BE2C (cell line): ENCODE results near the gene RSPO1.

Experiments used
- DNase-seq: peaks from one replicate; pipeline ENCODE4 v3.0.0-alpha.2; 2020
- H3K27me3 ChIP-seq: fragments of 250-450 bp; sonication (Bioruptor Pico); 2 replicates; pipeline ENCODE4 v1.5.1; 2020; ENCODE audit warnings: mild to moderate bottlenecking
- H3K36me3 ChIP-seq: fragments of 250-450 bp; sonication (Bioruptor Pico); 2 replicates; pipeline ENCODE4 v1.5.1; 2020; ENCODE audit warnings: mild to moderate bottlenecking
- H3K4me1 ChIP-seq: fragments of 250-450 bp; sonication (Bioruptor Pico); 2 replicates; pipeline ENCODE4 v1.5.1; 2020
- H3K4me3 ChIP-seq: 2 replicates; pipeline ENCODE4 v1.5.1; 2011; ENCODE audit warnings: low read depth, low read length
- H3K9me3 ChIP-seq: fragments of 250-450 bp; sonication (Bioruptor Pico); 2 replicates; pipeline ENCODE4 v1.5.1; 2020
- TF ChIP-seq, protein P1 (sequence below): IDR thresholded peaks from 2 replicates; pipeline ENCODE4 v1.5.1; 2012; ENCODE audit warnings: mild to moderate bottlenecking, low read depth, low read length

The RSPO1 gene

GRCh38 chr1:37676281-37677142, 41.8 kb upstream of the RSPO1 start:
- H3K36me3 ChIP-seq: no peaks in the 10 kb centered on the region; the same call in 1 of the 2 replicates
- no peak for DNase-seq
- H3K27me3 ChIP-seq: no peaks in the 10 kb centered on the region
- no peak overlapping the region for H3K4me3 ChIP-seq
- no peaks in the 10 kb centered on the region for H3K9me3 ChIP-seq
- H3K4me1 ChIP-seq: no peaks in the 10 kb centered on the region
- TF ChIP-seq, protein P1, sequence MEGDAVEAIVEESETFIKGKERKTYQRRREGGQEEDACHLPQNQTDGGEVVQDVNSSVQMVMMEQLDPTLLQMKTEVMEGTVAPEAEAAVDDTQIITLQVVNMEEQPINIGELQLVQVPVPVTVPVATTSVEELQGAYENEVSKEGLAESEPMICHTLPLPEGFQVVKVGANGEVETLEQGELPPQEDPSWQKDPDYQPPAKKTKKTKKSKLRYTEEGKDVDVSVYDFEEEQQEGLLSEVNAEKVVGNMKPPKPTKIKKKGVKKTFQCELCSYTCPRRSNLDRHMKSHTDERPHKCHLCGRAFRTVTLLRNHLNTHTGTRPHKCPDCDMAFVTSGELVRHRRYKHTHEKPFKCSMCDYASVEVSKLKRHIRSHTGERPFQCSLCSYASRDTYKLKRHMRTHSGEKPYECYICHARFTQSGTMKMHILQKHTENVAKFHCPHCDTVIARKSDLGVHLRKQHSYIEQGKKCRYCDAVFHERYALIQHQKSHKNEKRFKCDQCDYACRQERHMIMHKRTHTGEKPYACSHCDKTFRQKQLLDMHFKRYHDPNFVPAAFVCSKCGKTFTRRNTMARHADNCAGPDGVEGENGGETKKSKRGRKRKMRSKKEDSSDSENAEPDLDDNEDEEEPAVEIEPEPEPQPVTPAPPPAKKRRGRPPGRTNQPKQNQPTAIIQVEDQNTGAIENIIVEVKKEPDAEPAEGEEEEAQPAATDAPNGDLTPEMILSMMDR: no peak

DNA sequence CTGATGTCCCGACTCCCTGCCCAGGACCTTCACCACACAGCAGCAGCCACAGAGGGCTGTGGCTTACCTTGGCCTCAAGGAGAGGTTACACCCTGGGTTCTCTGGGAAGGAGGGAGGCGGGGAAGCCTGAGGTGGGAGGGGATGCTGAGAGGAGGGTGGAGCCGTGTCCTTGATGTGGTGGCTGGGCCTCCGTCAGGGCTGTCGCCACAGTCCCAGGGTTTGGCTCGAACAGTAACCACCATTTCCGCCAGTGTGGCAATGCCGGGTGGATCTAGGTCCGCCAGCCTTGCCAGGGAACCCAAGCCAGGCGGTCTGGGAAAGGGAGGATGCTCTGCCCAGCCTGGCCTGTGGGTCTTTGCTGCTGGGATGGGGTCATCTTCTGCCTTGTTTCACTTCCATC, 39.2 kb upstream of the RSPO1 start:
- TF ChIP-seq, protein P1: no peak
- H3K27me3 ChIP-seq: no peaks in the 10 kb centered on the region
- H3K4me1 ChIP-seq: no peaks in the 10 kb centered on the region
- no peak overlapping the region for H3K4me3 ChIP-seq
- no peak for DNase-seq
- H3K36me3 ChIP-seq: no peaks in the 10 kb centered on the region
- H3K9me3 ChIP-seq: no peaks in the 10 kb centered on the region

- no peaks in the 10 kb centered on the region for H3K27me3 ChIP-seq
- no peaks in the 10 kb centered on the region for H3K36me3 ChIP-seq
- H3K4me1 ChIP-seq: peaks cover 1% of the 10 kb centered on the region
- no peak for DNase-seq
- TF ChIP-seq, protein P1: no peak
- H3K4me3 ChIP-seq: no peak overlapping the region
- H3K9me3 ChIP-seq: no peaks in the 10 kb centered on the region
Observed at GRCh38 chr1:37672136-37672870, 37.6 kb upstream of the RSPO1 start.

DNA sequence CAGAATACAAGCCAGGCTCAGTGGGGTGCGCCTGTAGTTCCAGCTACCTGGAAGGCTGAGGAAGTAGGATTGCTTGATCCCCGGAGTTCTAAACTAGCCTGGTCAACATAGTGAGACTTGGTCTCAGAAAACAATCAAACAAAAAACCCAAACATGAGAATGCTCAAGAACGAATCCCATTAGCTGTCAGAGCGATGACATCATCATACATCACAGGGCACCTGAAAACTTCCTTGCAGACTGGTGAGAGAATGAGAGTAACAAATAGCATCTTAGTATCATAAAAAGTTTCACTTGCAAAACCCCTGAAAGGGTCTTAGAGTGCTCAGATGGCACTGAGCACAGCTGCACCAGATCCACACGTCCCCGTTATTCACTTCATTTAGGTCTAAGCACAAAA, 36.6 kb upstream of the RSPO1 start:
- DNase-seq: no peak

GRCh38 chr1:37670133-37670532, 35.4 kb upstream of the RSPO1 start:
- Histone ChIP-seq H3K27me3 (no peaks in the 10 kb centered on the region), H3K4me1 (peaks cover 8% of the 10 kb centered on the region), H3K9me3 (no peaks in the 10 kb centered on the region), H3K36me3 (no peaks in the 10 kb centered on the region), H3K4me3 (no peak overlapping the region)
- TF ChIP-seq, protein P1: no peak
- no peak for DNase-seq

More for the DNA sequence above, 36.6 kb upstream of the RSPO1 start:
- Histone ChIP-seq H3K27me3 (no peaks in the 10 kb centered on the region), H3K4me3 (no peak overlapping the region), H3K4me1 (peaks cover 8% of the 10 kb centered on the region), H3K36me3 (no peaks in the 10 kb centered on the region), H3K9me3 (no peaks in the 10 kb centered on the region)
- TF ChIP-seq, protein P1: no peak
